Mammary epithelial cell (primary cell): ENCODE measurements around the gene ITGB1BP1.

ENCODE experiments used
- EZH2 ChIP-seq: IDR thresholded peaks from 2 replicates; pipeline ENCODE4 v1.6.1; 2012; ENCODE audit warnings: low read length, inconsistent platforms, borderline replicate concordance
- TF ChIP-seq, protein P1 (sequence below), 2 donors: IDR thresholded peaks in 1 of 2; conservative IDR thresholded peaks in 1 of 2; 2 replicates each; pipeline ENCODE4 v1.5.1; 2011 to 2012; ENCODE audit warnings: inconsistent platforms in 2 of 2, low read length in 2 of 2, mild to moderate bottlenecking in 2 of 2, control low read depth in 1 of 2, low read depth in 1 of 2; ENCODE audit not compliant: insufficient read depth in 1 of 2; ENCODE audit errors: extremely low read depth in 1 of 2

GRCh38 chr2:9390991-9391390 lies 32.3 kb downstream of the ITGB1BP1 start:
- TF ChIP-seq, protein P1, sequence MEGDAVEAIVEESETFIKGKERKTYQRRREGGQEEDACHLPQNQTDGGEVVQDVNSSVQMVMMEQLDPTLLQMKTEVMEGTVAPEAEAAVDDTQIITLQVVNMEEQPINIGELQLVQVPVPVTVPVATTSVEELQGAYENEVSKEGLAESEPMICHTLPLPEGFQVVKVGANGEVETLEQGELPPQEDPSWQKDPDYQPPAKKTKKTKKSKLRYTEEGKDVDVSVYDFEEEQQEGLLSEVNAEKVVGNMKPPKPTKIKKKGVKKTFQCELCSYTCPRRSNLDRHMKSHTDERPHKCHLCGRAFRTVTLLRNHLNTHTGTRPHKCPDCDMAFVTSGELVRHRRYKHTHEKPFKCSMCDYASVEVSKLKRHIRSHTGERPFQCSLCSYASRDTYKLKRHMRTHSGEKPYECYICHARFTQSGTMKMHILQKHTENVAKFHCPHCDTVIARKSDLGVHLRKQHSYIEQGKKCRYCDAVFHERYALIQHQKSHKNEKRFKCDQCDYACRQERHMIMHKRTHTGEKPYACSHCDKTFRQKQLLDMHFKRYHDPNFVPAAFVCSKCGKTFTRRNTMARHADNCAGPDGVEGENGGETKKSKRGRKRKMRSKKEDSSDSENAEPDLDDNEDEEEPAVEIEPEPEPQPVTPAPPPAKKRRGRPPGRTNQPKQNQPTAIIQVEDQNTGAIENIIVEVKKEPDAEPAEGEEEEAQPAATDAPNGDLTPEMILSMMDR (conservative IDR thresholded peaks at IDR 0.05 in 1 of 2, IDR thresholded peaks at IDR 0.05 in 1 of 2; ENCODE audit: extremely low read depth in 1 of 2, insufficient read depth in 1 of 2, low read depth in 1 of 2, low read length in 2 of 2) = no peak
- TF ChIP-seq EZH2 = no peak
